Neuronal stem cell (in vitro differentiated cells): ENCODE results near the gene INTS13.
A peak's percentile ranks its signal among the peaks of the same experiment; 100 is the strongest.

Experiments
- DNase-seq: peaks from one replicate; pipeline ENCODE4 v3.0.0-alpha.2; 2013; ENCODE audit warnings: low spot score
- H2AFZ ChIP-seq: one replicate; pipeline ENCODE4 v1.6.1; 2013; ENCODE audit warnings: mild to moderate bottlenecking, low read length, inconsistent platforms
- H2AK5ac ChIP-seq: 2 replicates; pipeline ENCODE4 v1.6.1; 2013; ENCODE audit warnings: low read depth, mild to moderate bottlenecking, inconsistent platforms, low read length, moderate library complexity, mixed read lengths
- H2BK120ac ChIP-seq: 2 replicates; pipeline ENCODE4 v1.6.1; 2013; ENCODE audit warnings: low read depth, mild to moderate bottlenecking, inconsistent platforms, low read length, moderate library complexity, mixed read lengths
- H2BK12ac ChIP-seq: one replicate; pipeline ENCODE4 v1.6.1; 2013; ENCODE audit warnings: low read length, inconsistent platforms
- H2BK15ac ChIP-seq: 2 replicates; pipeline ENCODE4 v1.6.1; 2013; ENCODE audit warnings: mild to moderate bottlenecking, low read length, inconsistent platforms, mixed read lengths
- H2BK5ac ChIP-seq: one replicate; pipeline ENCODE4 v1.6.1; 2013; ENCODE audit warnings: inconsistent platforms, mild to moderate bottlenecking, low read length, moderate library complexity
- H3K14ac ChIP-seq: one replicate; pipeline ENCODE4 v1.6.1; 2013; ENCODE audit warnings: low read length, inconsistent platforms
- H3K18ac ChIP-seq: 2 replicates; pipeline ENCODE4 v1.6.1; 2013; ENCODE audit warnings: low read length, inconsistent platforms
- H3K23ac ChIP-seq: 2 replicates; pipeline ENCODE4 v1.6.1; 2013; ENCODE audit warnings: low read depth, mild to moderate bottlenecking, mixed read lengths, low read length, inconsistent platforms; ENCODE audit not compliant: poor library complexity
- H3K27ac ChIP-seq: replicated peaks from 3 replicates; pipeline ENCODE4 v1.5.1; 2013; ENCODE audit warnings: low read length, inconsistent platforms
- H3K27me3 ChIP-seq, 3 experiments: 2 replicates each; pipeline ENCODE4 v1.6.1; 2013; ENCODE audit warnings: low read length in 3 of 3, mild to moderate bottlenecking in 2 of 3, inconsistent platforms in 1 of 3, low read depth in 1 of 3, mixed read lengths in 1 of 3, moderate library complexity in 1 of 3; ENCODE audit not compliant: control insufficient read depth in 3 of 3, insufficient read depth in 3 of 3
- H3K36me3 ChIP-seq, 2 donors: replicated peaks in 1 of 2; 2 replicates each; pipeline ENCODE4 v1.6.1; 2013; ENCODE audit warnings: low read length in 2 of 2; ENCODE audit not compliant: control insufficient read depth in 2 of 2, insufficient read depth in 2 of 2
- H3K4ac ChIP-seq: 2 replicates; pipeline ENCODE4 v1.6.1; 2013; ENCODE audit warnings: inconsistent platforms, mild to moderate bottlenecking, low read length, moderate library complexity
- H3K4me1 ChIP-seq, 2 donors: 1 replicate in 1 of 2; 2 replicates in 1 of 2; pipeline ENCODE4 v1.6.1; 2013; ENCODE audit warnings: low read length in 2 of 2, low read depth in 1 of 2; ENCODE audit not compliant: control insufficient read depth in 2 of 2, insufficient read depth in 1 of 2
- H3K4me2 ChIP-seq: one replicate; pipeline ENCODE4 v1.6.1; 2013; ENCODE audit warnings: mild to moderate bottlenecking, low read length, inconsistent platforms; ENCODE audit not compliant: insufficient read depth, poor library complexity, severe bottlenecking
- H3K4me3 ChIP-seq, 2 donors: 2 replicates each; pipeline ENCODE4 v1.5.1; 2013; ENCODE audit warnings: low read length in 2 of 2, mild to moderate bottlenecking in 2 of 2, inconsistent platforms in 1 of 2, moderate library complexity in 1 of 2
- H3K79me1 ChIP-seq: one replicate; pipeline ENCODE4 v1.6.1; 2013; ENCODE audit warnings: low read depth, mild to moderate bottlenecking, inconsistent platforms, low read length, moderate library complexity
- H3K9ac ChIP-seq: one replicate; pipeline ENCODE4 v1.6.1; 2013; ENCODE audit warnings: mild to moderate bottlenecking, low read depth, low read length, inconsistent platforms; ENCODE audit not compliant: poor library complexity
- H3K9me3 ChIP-seq, 2 donors: replicated peaks in 1 of 2; 2 replicates each; pipeline versions ENCODE3 to v1.6.1; 2013; ENCODE audit warnings: low read length in 2 of 2, mild to moderate bottlenecking in 2 of 2, inconsistent platforms in 1 of 2, low read depth in 1 of 2, mixed read lengths in 1 of 2, moderate library complexity in 1 of 2; ENCODE audit not compliant: control insufficient read depth in 2 of 2, insufficient read depth in 1 of 2
- H4K8ac ChIP-seq: one replicate; pipeline ENCODE4 v1.6.1; 2013; ENCODE audit warnings: low read depth, mild to moderate bottlenecking, inconsistent platforms, low read length, moderate library complexity
- H4K91ac ChIP-seq: one replicate; pipeline ENCODE4 v1.6.1; 2013; ENCODE audit warnings: low read length, low read depth, mild to moderate bottlenecking, inconsistent platforms; ENCODE audit not compliant: poor library complexity
- WGBS, 2 donors: extraction: QIAGEN DNeasy Blood & Tissue Kit; methylation state at CpG; one replicate each; pipeline ENCODE4 v1.1.7; 2013; ENCODE audit warnings: missing lambda C conversion rate in 2 of 2, mixed read lengths in 1 of 2; ENCODE audit not compliant: insufficient read length in 2 of 2, insufficient replicate concordance in 1 of 2; ENCODE audit errors: extremely low coverage in 2 of 2; 5-methylcytosine and 5-hydroxymethylcytosine counted together

Gene INTS13

GRCh38 chr12:26895672-26896071 is 42.1 kb downstream of the INTS13 start:
- no peak overlapping the region for H2BK5ac ChIP-seq
- DNase-seq = no peak
- no peak overlapping the region for H2BK15ac ChIP-seq
- H3K4ac ChIP-seq = no peak overlapping the region
- H2AK5ac ChIP-seq = no peak overlapping the region
- H3K4me2 ChIP-seq = no peak overlapping the region
- no peak overlapping the region for H2AFZ ChIP-seq
- no peaks in the 10 kb centered on the region for H3K79me1 ChIP-seq
- no peak overlapping the region for H3K23ac ChIP-seq
- H3K4me1 ChIP-seq = no peaks in the 10 kb centered on the region
- no peak overlapping the region for H3K14ac ChIP-seq
- H4K91ac ChIP-seq = no peak overlapping the region
- H2BK12ac ChIP-seq = no peak overlapping the region
- H4K8ac ChIP-seq = no peak overlapping the region
- no peak overlapping the region for H3K18ac ChIP-seq
- no peak overlapping the region for H3K9ac ChIP-seq
- no peak overlapping the region for H3K27ac ChIP-seq
- H2BK120ac ChIP-seq = no peak overlapping the region
- no CpG with 5 or more reads among the region's 4 CpGs for WGBS, 2 donors
- H3K9me3 ChIP-seq = no peaks in the 10 kb centered on the region
- no peaks in the 10 kb centered on the region for H3K27me3 ChIP-seq
- H3K4me3 ChIP-seq = no peak overlapping the region
- H3K36me3 ChIP-seq = peaks cover 0 to 15% of the 10 kb centered on the region in 2 donors

- Histone ChIP-seq H2AK5ac (no peak overlapping the region), H3K79me1 (no peaks in the 10 kb centered on the region), H3K27me3 (no peaks in the 10 kb centered on the region), H3K4me1 (no peaks in the 10 kb centered on the region), H3K4me3 (no peak overlapping the region), H2BK12ac (no peak overlapping the region), H3K27ac (no peak overlapping the region), H2BK5ac (no peak overlapping the region), H3K4me2 (no peak overlapping the region), H2BK15ac (no peak overlapping the region), H3K4ac (no peak overlapping the region), H2AFZ (no peak overlapping the region), H4K8ac (no peak overlapping the region), H3K23ac (no peak overlapping the region), H3K18ac (no peak overlapping the region), H3K9ac (no peak overlapping the region), H3K36me3 (no peaks in the 10 kb centered on the region), H2BK120ac (no peak overlapping the region), H3K14ac (no peak overlapping the region), H4K91ac (no peak overlapping the region), H3K9me3 (no peaks in the 10 kb centered on the region)
- DNase-seq = no peak
- WGBS, 2 donors = no CpG with 5 or more reads among the region's 1 CpG
These were observed 46.1 kb downstream of the INTS13 start for GRCh38 chr12:26891704-26892103.

GRCh38 chr12:26890784-26891183 is 47.0 kb downstream of the INTS13 start:
- Histone ChIP-seq H3K4ac (no peak overlapping the region), H3K4me3 (no peak overlapping the region), H3K9ac (no peak overlapping the region), H2AFZ (no peak overlapping the region), H2BK5ac (no peak overlapping the region), H4K91ac (no peak overlapping the region), H3K4me1 (no peaks in the 10 kb centered on the region), H3K27ac (no peak overlapping the region), H2BK12ac (no peak overlapping the region), H2AK5ac (no peak overlapping the region), H3K36me3 (no peaks in the 10 kb centered on the region), H3K9me3 (no peaks in the 10 kb centered on the region), H4K8ac (no peak overlapping the region), H3K14ac (no peak overlapping the region), H3K23ac (no peak overlapping the region), H2BK120ac (no peak overlapping the region), H3K27me3 (no peaks in the 10 kb centered on the region), H3K4me2 (no peak overlapping the region), H3K18ac (no peak overlapping the region), H2BK15ac (no peak overlapping the region), H3K79me1 (no peaks in the 10 kb centered on the region)
- DNase-seq = no peak
- WGBS, 2 donors = no CpG with 5 or more reads among the region's 5 CpGs

GRCh38 chr12:26884765-26885576 is 52.8 kb downstream of the INTS13 start:
- H4K91ac ChIP-seq = no peak overlapping the region
- peak; percentile 80 for DNase-seq
- H2BK12ac ChIP-seq = no peak overlapping the region
- no peak overlapping the region for H3K9ac ChIP-seq
- H2AK5ac ChIP-seq = peak overlapping the region; percentile 61
- H2BK5ac ChIP-seq = no peak overlapping the region
- peaks cover 0 to 1% of the 10 kb centered on the region in 2 donors for H3K4me1 ChIP-seq
- no peak overlapping the region for H3K23ac ChIP-seq
- no peaks in the 10 kb centered on the region for H3K79me1 ChIP-seq
- H3K4me2 ChIP-seq = no peak overlapping the region
- no peak overlapping the region for H2BK120ac ChIP-seq
- no CpG with 5 or more reads among the region's 16 CpGs for WGBS, 2 donors
- no peak overlapping the region for H3K4ac ChIP-seq
- H3K27me3 ChIP-seq = no peaks in the 10 kb centered on the region
- peak overlapping the region; percentile 95 for H3K18ac ChIP-seq
- peaks cover 0 to 2% of the 10 kb centered on the region in 2 donors for H3K9me3 ChIP-seq
- H3K27ac ChIP-seq = no peak overlapping the region
- no peak overlapping the region for H3K4me3 ChIP-seq
- H2BK15ac ChIP-seq = no peak overlapping the region
- H3K14ac ChIP-seq = peak overlapping the region; percentile 47
- H2AFZ ChIP-seq = peak overlapping the region; percentile 80
- H3K36me3 ChIP-seq = no peaks in the 10 kb centered on the region
- no peak overlapping the region for H4K8ac ChIP-seq
